HepG2 (cell line): ENCODE results near the gene TSHZ2. TPM values are rescaled to one million over a fixed set of nuclear protein-coding genes. Genes with fewer than 3 reads are reported as not detected.

Experiments
- ATAC-seq: fragments of 200-7000 bp; cut with Tn5 transposase; 3 replicates; pipeline ENCODE4 v1.9.1; 2020; ENCODE audit warnings: mild to moderate bottlenecking, moderate library complexity
- BruUV-seq: library from RNA; stranded (reverse); fragments of 400-500 nt; replicated peaks from 2 replicates; lab custom pipeline; 2021; lab: Mats Ljungman, UMichigan
- CTCF ChIA-PET: fragments of 300-600 bp; formaldehyde crosslinking; extraction: SDS; loops from one replicate; lab custom pipeline; 2021; ENCODE audit warnings: low total read pairs, inconsistent platforms, low intra/inter-chr PET ratio; lab: Yijun Ruan, JAX
- POLR2A ChIA-PET: fragments of 350-600 bp; sonication (Branson Sonifier 250); formaldehyde crosslinking; loops from one replicate; lab custom pipeline; 2020; ENCODE audit warnings: antibody characterized with exemption, inconsistent platforms; lab: Yijun Ruan, JAX
- DNase-seq: peaks from one replicate; pipeline ENCODE4 v3.0.0-alpha.2; 2015; ENCODE audit warnings: low spot score
- FAIRE-seq: peaks from 3 replicates; lab custom pipeline; 2011; peaks lifted over from hg19 to GRCh38; lab: Jason Lieb, UNC
- H2AFZ ChIP-seq: one replicate; pipeline ENCODE4 v1.6.1; 2011; ENCODE audit warnings: low read length, inconsistent platforms
- H3K27ac ChIP-seq: fragments of 300-600 bp; 3 replicates; pipeline ENCODE4 v1.8.0; 2011; ENCODE audit warnings: mixed run types, mild to moderate bottlenecking, mixed read lengths, low read length, inconsistent platforms; ENCODE audit not compliant: insufficient read depth; ENCODE audit errors: extremely low read length
- H3K27me3 ChIP-seq, 2 experiments: fragments of 200-600 bp in 1 of 2; 2 replicates in 1 of 2; 3 replicates in 1 of 2; pipeline versions ENCODE4 v1.6.0 to v1.8.0; 2011; ENCODE audit warnings: low read length in 2 of 2, mild to moderate bottlenecking in 2 of 2, moderate library complexity in 2 of 2, inconsistent platforms in 1 of 2; ENCODE audit not compliant: insufficient read depth in 2 of 2, control insufficient read depth in 1 of 2
- H3K36me3 ChIP-seq, 2 experiments: fragments of 200-600 bp in 1 of 2; replicated peaks in 1 of 2; 2 replicates in 1 of 2; 3 replicates in 1 of 2; pipeline versions ENCODE4 v1.5.1 to v1.8.0; 2011; ENCODE audit warnings: low read length in 2 of 2, inconsistent platforms in 1 of 2; ENCODE audit not compliant: insufficient read depth in 2 of 2, control insufficient read depth in 1 of 2
- H3K4me1 ChIP-seq: 2 replicates; pipeline ENCODE4 v1.5.1; 2012; ENCODE audit warnings: low read length, inconsistent platforms; ENCODE audit not compliant: insufficient read depth
- H3K4me2 ChIP-seq: 2 replicates; pipeline ENCODE4 v1.6.0; 2011; ENCODE audit warnings: low read depth, low read length, inconsistent platforms
- H3K4me3 ChIP-seq, 3 experiments: fragments of 200-600 bp in 1 of 3; sonication (generic), shearing (Covaris generic) in 1 of 3; replicated peaks in 1 of 3; 2 replicates each; pipeline ENCODE4 v1.5.1; 2011 to 2016; ENCODE audit warnings: low read length in 3 of 3, inconsistent platforms in 2 of 3, low read depth in 2 of 3, mild to moderate bottlenecking in 2 of 3, control low read depth in 1 of 3, mixed read lengths in 1 of 3; ENCODE audit not compliant: insufficient read depth in 1 of 3
- H3K79me2 ChIP-seq: one replicate; pipeline ENCODE4 v1.6.1; 2011; ENCODE audit warnings: low read length, inconsistent platforms; ENCODE audit not compliant: insufficient read depth
- H3K9ac ChIP-seq: 2 replicates; pipeline ENCODE4 v1.6.0; 2011; ENCODE audit warnings: mild to moderate bottlenecking, low read depth, low read length, inconsistent platforms; ENCODE audit not compliant: insufficient read depth
- H3K9me3 ChIP-seq: 2 replicates; pipeline ENCODE4 v1.5.1; 2012; ENCODE audit warnings: mild to moderate bottlenecking, low read length
- H4K20me1 ChIP-seq: 2 replicates; pipeline ENCODE4 v1.6.0; 2011; ENCODE audit warnings: inconsistent platforms, mild to moderate bottlenecking, low read length, moderate library complexity; ENCODE audit not compliant: insufficient read depth
- ASH2L ChIP-seq: fragments of 300-600, 200-600 bp; sonication (generic); IDR thresholded peaks from 2 replicates; pipeline ENCODE4 v1.7.0; 2017; ENCODE audit warnings: low read depth, mild to moderate bottlenecking, moderate library complexity, mixed read lengths, low read length; ENCODE audit not compliant: insufficient read length
- FOSL2 ChIP-seq: sonication (generic); formaldehyde crosslinking; IDR thresholded peaks from 2 replicates; pipeline ENCODE4 v1.4.0; 2020; ENCODE audit warnings: missing genetic modification reagents
- FOXA1 ChIP-seq, 2 experiments: fragments of 450-650 bp in 1 of 2; sonication (generic) in 1 of 2; formaldehyde crosslinking in 1 of 2; IDR thresholded peaks; 2 replicates each; pipeline versions ENCODE4 v1.4.0 to v1.6.1; 2016 to 2020; ENCODE audit warnings: missing genetic modification reagents in 1 of 2
- JUN ChIP-seq: sonication (generic); formaldehyde crosslinking; IDR thresholded peaks from 2 replicates; pipeline ENCODE4 v1.4.0; 2020; ENCODE audit warnings: mild to moderate bottlenecking, missing genetic modification reagents
- MEF2D ChIP-seq: sonication (generic); formaldehyde crosslinking; IDR thresholded peaks from 2 replicates; pipeline ENCODE4 v1.5.1; 2020; ENCODE audit warnings: mild to moderate bottlenecking, missing genetic modification reagents
- MIXL1 ChIP-seq: IDR thresholded peaks from 2 replicates; pipeline ENCODE4 v1.6.1; 2016
- MLX ChIP-seq: IDR thresholded peaks from 2 replicates; pipeline ENCODE4 v1.6.1; 2016
- MXD3 ChIP-seq: IDR thresholded peaks from 2 replicates; pipeline ENCODE4 v1.6.1; 2016; ENCODE audit warnings: mild to moderate bottlenecking, missing biosample characterization, missing genetic modification reagents
- PLRG1 ChIP-seq: fragments of 450-650 bp; conservative IDR thresholded peaks from 2 replicates; pipeline ENCODE4 v1.6.1; 2016
- RBM39 ChIP-seq: fragments of 200-400 bp; formaldehyde crosslinking; IDR thresholded peaks from one replicate; pipeline ENCODE4 v1.6.1; 2018; ENCODE audit warnings: antibody characterized with exemption, mild to moderate bottlenecking, low read depth, low read length; ENCODE audit not compliant: poor library complexity, severe bottlenecking
- REPIN1 ChIP-seq: sonication (generic); formaldehyde crosslinking; IDR thresholded peaks from 2 replicates; pipeline ENCODE4 v1.8.0; 2022; ENCODE audit warnings: missing genetic modification reagents, low read depth, mild to moderate bottlenecking, borderline replicate concordance
- SCMH1 ChIP-seq: sonication (generic); formaldehyde crosslinking; IDR thresholded peaks from 2 replicates; pipeline ENCODE4 v1.9.0; 2021; ENCODE audit warnings: missing genetic modification reagents, mild to moderate bottlenecking, borderline replicate concordance
- ZNF121 ChIP-seq: sonication (generic); formaldehyde crosslinking; IDR thresholded peaks from 2 replicates; pipeline ENCODE4 v1.5.0; 2020; ENCODE audit warnings: mild to moderate bottlenecking, missing genetic modification reagents
- ZNF160 ChIP-seq: sonication (generic); formaldehyde crosslinking; IDR thresholded peaks from 2 replicates; pipeline ENCODE4 v1.8.0; 2022; ENCODE audit warnings: mild to moderate bottlenecking, inconsistent platforms, missing genetic modification reagents
- ZNF18 ChIP-seq: sonication (generic); formaldehyde crosslinking; IDR thresholded peaks from 2 replicates; pipeline ENCODE4 v1.8.0; 2022; ENCODE audit warnings: mild to moderate bottlenecking, missing genetic modification reagents; ENCODE audit not compliant: insufficient replicate concordance
- ZNF264 ChIP-seq: sonication (generic); formaldehyde crosslinking; IDR thresholded peaks from 2 replicates; pipeline ENCODE4 v1.4.0; 2020; ENCODE audit warnings: missing genetic modification reagents
- ZNF292 ChIP-seq: sonication (generic); formaldehyde crosslinking; IDR thresholded peaks from 2 replicates; pipeline ENCODE4 v1.8.1; 2022; ENCODE audit warnings: mild to moderate bottlenecking, low read depth, missing genetic modification reagents, borderline replicate concordance
- ZNF432 ChIP-seq: sonication (generic); formaldehyde crosslinking; IDR thresholded peaks from 2 replicates; pipeline ENCODE4 v1.5.0; 2020; ENCODE audit warnings: missing genetic modification reagents, mild to moderate bottlenecking, borderline replicate concordance
- ZNF770 ChIP-seq: sonication (generic); formaldehyde crosslinking; IDR thresholded peaks from 2 replicates; pipeline ENCODE4 v1.5.0; 2020; ENCODE audit warnings: mild to moderate bottlenecking, missing genetic modification reagents
- ZSCAN31 ChIP-seq: sonication (generic); formaldehyde crosslinking; IDR thresholded peaks from 2 replicates; pipeline ENCODE4 v1.5.0; 2020; ENCODE audit warnings: low read depth, mild to moderate bottlenecking, missing genetic modification reagents
- WGBS: methylation state at CpG from one replicate; pipeline ENCODE4 v1.1.6; 2017; ENCODE audit warnings: low lambda C conversion rate; 5-methylcytosine and 5-hydroxymethylcytosine counted together
- in situ Hi-C: cut with HindIII; loops from 2 replicates; pipeline ENCODE4 v1.10.0; 2017; ENCODE audit warnings: low pct_unique_long_range_greater_than_20kb; ENCODE audit not compliant: extremely low pct_ligation_motif_present
- intact Hi-C: fragments of 100-400 bp; cut with micrococcal nuclease; formaldehyde crosslinking; loops from one replicate; pipeline ENCODE4 v1.10.0; 2022; ENCODE audit not compliant: unreplicated experiment
- polyA plus RNA-seq, 8 experiments: library from polyadenylated mRNA; depleted of rRNA in 3 of 8; stranded (reverse) in 7 of 8; unstranded in 1 of 8; fragments of >200 nt; fragmentation: Illumina TruSeq in 4 of 8; extraction: Trizol in 4 of 8; gene quantifications; 2 replicates each; pipeline versions ENCODE4 v1.2.1 to v1.2.3, GENCODE V29; 2011 to 2016; ENCODE audit warnings: low read depth in 4 of 8, missing spikeins in 1 of 8, mixed read lengths in 1 of 8; ENCODE audit not compliant: insufficient read depth in 1 of 8
- total RNA-seq, 5 experiments: library from RNA; depleted of rRNA; stranded (reverse); fragments of >200 nt; fragmentation: Illumina TruSeq; extraction: Trizol; gene quantifications; 2 replicates each; pipeline ENCODE4 v1.2.3, GENCODE V29; 2016; ENCODE audit warnings: low read depth in 1 of 5

TSHZ2 gene
- total and polyA plus RNA-seq, 2 of the 13 experiments (the other 11 are each of a cell fraction or from before 2014, with no cell fraction given): 0.01 TPM; not detected in 1

GRCh38 chr20:53490620-53491019 is 518.5 kb downstream of the TSHZ2 start (continued):
- no peak for TF ChIP-seq ZNF18
- TF ChIP-seq ZNF770 (CRISPR knock-in tag): no peak
- TF ChIP-seq FOSL2 (CRISPR knock-in tag): no peak
- TF ChIP-seq FOXA1 (IDR thresholded peaks at IDR 0.05): no peak
- no peak for TF ChIP-seq FOXA1 (CRISPR knock-in tag; IDR thresholded peaks at IDR 0.05)

GRCh38 chr20:53491462-53491861 is 519.3 kb downstream of the TSHZ2 start:
- POLR2A ChIA-PET: no interaction called here
- DNase-seq: no peak
- FAIRE-seq: no peak
- TF ChIP-seq ZNF160 (CRISPR knock-in tag) (no peak), SCMH1 (CRISPR knock-in tag) (no peak), ZSCAN31 (CRISPR knock-in tag) (no peak), MEF2D (no peak), PLRG1 (no peak), ZNF264 (CRISPR knock-in tag) (no peak), MLX (CRISPR knock-in tag) (no peak), MXD3 (CRISPR knock-in tag) (no peak), RBM39 (no peak), MIXL1 (CRISPR knock-in tag) (no peak), ASH2L (no peak), REPIN1 (CRISPR knock-in tag) (no peak), ZNF432 (no peak), JUN (CRISPR knock-in tag) (no peak), ZNF121 (no peak), ZNF292 (CRISPR knock-in tag) (no peak)

More at GRCh38 chr20:53491462-53491861, 519.3 kb downstream of the TSHZ2 start:
- H3K36me3 ChIP-seq: no peaks in the 10 kb centered on the region; a peak in 1 of 5 replicates
- CTCF ChIA-PET: no interaction called here
- H3K4me3 ChIP-seq: no peak overlapping the region
- no TSS peak for BruUV-seq
- H3K9me3 ChIP-seq: no peaks in the 10 kb centered on the region
- no peak for ATAC-seq
- intact Hi-C loops: no loop called here
- H3K9ac ChIP-seq: no peak overlapping the region
- peaks cover 26% of the 10 kb centered on the region for H3K4me1 ChIP-seq
- H3K27me3 ChIP-seq: no peaks in the 10 kb centered on the region
- H3K27ac ChIP-seq: no peak overlapping the region
- no peak overlapping the region for H2AFZ ChIP-seq
- in situ Hi-C loops: no loop called here
- no peak overlapping the region for H3K4me2 ChIP-seq
- H3K79me2 ChIP-seq: no peaks in the 10 kb centered on the region
- WGBS: 74% methylated on average over 5 of the region's 5 CpGs
- no peaks in the 10 kb centered on the region for H4K20me1 ChIP-seq
